Limb (tissue), 2 donors: ENCODE measurements around the gene SLC24A3.
A peak's percentile ranks its signal among the peaks of the same experiment; 100 is the strongest.

Experiments
- DNase-seq, 2 donors: peaks; one replicate each; pipeline ENCODE4 v3.0.0-alpha.2; 2016; ENCODE audit errors: extremely low spot score in 2 of 2

The SLC24A3 gene

GRCh38 chr20:19212469-19212815 is at the start of gene SLC24A3:
TSS of gene SLC24A3 (plus strand) at chr20:19212642.
- no peak for DNase-seq

- no peak for DNase-seq
These were observed 42.3 kb upstream of the SLC24A3 start for GRCh38 chr20:19170148-19170547.

GRCh38 chr20:19172637-19173036 is 39.8 kb upstream of the SLC24A3 start:
- DNase-seq: no peak

- no peak for DNase-seq
These were observed 35.9 kb upstream of the SLC24A3 start for GRCh38 chr20:19176470-19177052.

- DNase-seq: no peak
These were observed 30.9 kb upstream of the SLC24A3 start for GRCh38 chr20:19181552-19181951.

GRCh38 chr20:19185083-19185482 is 27.4 kb upstream of the SLC24A3 start:
- no peak for DNase-seq

- DNase-seq: no peak
These were observed 19.1 kb upstream of the SLC24A3 start for GRCh38 chr20:19193349-19193748.

- peak; percentile 30 to 78 for DNase-seq
These were observed 6.5 kb upstream of the SLC24A3 start for GRCh38 chr20:19205981-19206396.

GRCh38 chr20:19207541-19207940 is 4.9 kb upstream of the SLC24A3 start:
- DNase-seq: no peak

- DNase-seq: no peak
These were observed 1.9 kb upstream of the SLC24A3 start for GRCh38 chr20:19210391-19211155.

- DNase-seq: no peak
These were observed 1.2 kb upstream of the SLC24A3 start for GRCh38 chr20:19211252-19211651.

GRCh38 chr20:19211661-19212468 is 577 bp upstream of the SLC24A3 start:
- DNase-seq: peak; percentile 30 to 79

GRCh38 chr20:19212821-19213502 is 520 bp downstream of the SLC24A3 start:
- peak; percentile 70 to 83 for DNase-seq

- DNase-seq: no peak
These were observed 1.6 kb downstream of the SLC24A3 start for GRCh38 chr20:19213946-19214490.

GRCh38 chr20:19218411-19218810 is 6.0 kb downstream of the SLC24A3 start:
- DNase-seq: no peak

- no peak for DNase-seq
These were observed 10.1 kb downstream of the SLC24A3 start for GRCh38 chr20:19222520-19223040.

- DNase-seq: no peak
These were observed 11.2 kb downstream of the SLC24A3 start for GRCh38 chr20:19223640-19224039.

GRCh38 chr20:19231359-19232035 is 19.1 kb downstream of the SLC24A3 start:
- DNase-seq: no peak

- DNase-seq: no peak
These were observed 20.8 kb downstream of the SLC24A3 start for GRCh38 chr20:19232997-19233794.
